IMR-90 (cell line): ENCODE results near the gene SLC22A4. TPM values are rescaled to one million over a fixed set of nuclear protein-coding genes. Genes with fewer than 3 reads are reported as not detected.

Source experiments
- ATAC-seq: fragments of 200-7000 bp; cut with Tn5 transposase; 2 replicates; pipeline ENCODE4 v1.9.1; 2020; ENCODE audit warnings: low read depth, mild to moderate bottlenecking, moderate library complexity
- BruUV-seq: library from RNA; stranded (reverse); fragments of 400-500 nt; replicated peaks from 2 replicates; lab custom pipeline; 2021; lab: Mats Ljungman, UMichigan
- CTCF ChIA-PET: fragments of 300-600 bp; formaldehyde crosslinking; extraction: SDS; loops from one replicate; lab custom pipeline; 2021; ENCODE audit warnings: antibody characterized with exemption; lab: Yijun Ruan, JAX
- POLR2A ChIA-PET: fragments of 300-600 bp; sonication (Branson Sonifier 250); formaldehyde crosslinking; loops from one replicate; lab custom pipeline; 2022; ENCODE audit warnings: antibody characterized with exemption; ENCODE audit not compliant: unreplicated experiment; lab: Charles Lee
- DNase-seq: peaks from one replicate; pipeline ENCODE4 v3.0.0; 2013
- H2AFZ ChIP-seq: replicated peaks from 2 replicates; pipeline ENCODE3; 2013; ENCODE audit warnings: low read length, mild to moderate bottlenecking; ENCODE audit not compliant: poor library complexity
- H2AK5ac ChIP-seq: 2 replicates; pipeline ENCODE4 v1.6.1; 2013; ENCODE audit warnings: low read depth, low read length, inconsistent platforms
- H2AK9ac ChIP-seq: replicated peaks from 2 replicates; pipeline ENCODE3; 2013; ENCODE audit warnings: mild to moderate bottlenecking, low read depth, low read length, moderate library complexity; ENCODE audit not compliant: poor library complexity
- H2BK120ac ChIP-seq: 2 replicates; pipeline ENCODE4 v1.6.1; 2013; ENCODE audit warnings: low read depth, low read length, inconsistent platforms
- H2BK15ac ChIP-seq: 3 replicates; pipeline ENCODE4 v1.6.1; 2013; ENCODE audit warnings: low read depth, low read length, inconsistent platforms
- H2BK20ac ChIP-seq: 2 replicates; pipeline ENCODE4 v1.6.1; 2013; ENCODE audit warnings: low read depth, mild to moderate bottlenecking, inconsistent platforms, low read length, moderate library complexity
- H2BK5ac ChIP-seq: 2 replicates; pipeline ENCODE4 v1.6.1; 2013; ENCODE audit warnings: mild to moderate bottlenecking, low read depth, low read length, inconsistent platforms; ENCODE audit not compliant: poor library complexity, severe bottlenecking
- H3K14ac ChIP-seq: replicated peaks from 2 replicates; pipeline ENCODE4 v1.6.1; 2013; ENCODE audit warnings: low read depth, low read length, inconsistent platforms
- H3K18ac ChIP-seq: 2 replicates; pipeline ENCODE4 v1.6.1; 2013; ENCODE audit warnings: low read depth, low read length, control low read depth
- H3K23ac ChIP-seq: 2 replicates; pipeline ENCODE4 v1.6.1; 2013; ENCODE audit warnings: low read depth, low read length, inconsistent platforms
- H3K27ac ChIP-seq: 2 replicates; pipeline ENCODE4 v1.5.1; 2013; ENCODE audit warnings: mild to moderate bottlenecking, control low read depth, low read length; ENCODE audit not compliant: insufficient read depth
- H3K27me3 ChIP-seq: 2 replicates; pipeline ENCODE4 v1.6.1; 2013; ENCODE audit warnings: low read length; ENCODE audit not compliant: control insufficient read depth, insufficient read depth
- H3K36me3 ChIP-seq: 2 replicates; pipeline ENCODE4 v1.6.1; 2013; ENCODE audit warnings: low read length, mixed read lengths; ENCODE audit not compliant: control insufficient read depth, insufficient read depth
- H3K4ac ChIP-seq: 2 replicates; pipeline ENCODE4 v1.6.1; 2013; ENCODE audit warnings: low read depth, low read length, inconsistent platforms
- H3K4me1 ChIP-seq: 2 replicates; pipeline ENCODE4 v1.6.1; 2013; ENCODE audit warnings: low read length, mixed read lengths; ENCODE audit not compliant: control insufficient read depth, insufficient read depth
- H3K4me2 ChIP-seq: 2 replicates; pipeline ENCODE4 v1.6.1; 2013; ENCODE audit warnings: low read depth, mild to moderate bottlenecking, control low read depth, low read length, moderate library complexity
- H3K4me3 ChIP-seq: 2 replicates; pipeline ENCODE4 v1.5.1; 2013; ENCODE audit warnings: low read depth, mild to moderate bottlenecking, control low read depth, low read length, moderate library complexity; ENCODE audit not compliant: insufficient read depth
- H3K56ac ChIP-seq: 2 replicates; pipeline ENCODE4 v1.6.1; 2013; ENCODE audit warnings: low read length, inconsistent platforms; ENCODE audit not compliant: insufficient read depth; ENCODE audit errors: extremely low read depth
- H3K79me1 ChIP-seq, 2 experiments: 2 replicates each; pipeline ENCODE4 v1.6.1; 2013; ENCODE audit warnings: low read length in 2 of 2, inconsistent platforms in 1 of 2, low read depth in 1 of 2
- H3K9ac ChIP-seq: 2 replicates; pipeline ENCODE4 v1.6.1; 2013; ENCODE audit warnings: low read depth, low read length, control low read depth
- H3K9me1 ChIP-seq: 2 replicates; pipeline ENCODE4 v1.6.1; 2013; ENCODE audit warnings: low read length, inconsistent platforms; ENCODE audit not compliant: insufficient read depth
- H3K9me3 ChIP-seq: 2 replicates; pipeline ENCODE4 v1.6.1; 2013; ENCODE audit warnings: low read length; ENCODE audit not compliant: control insufficient read depth, insufficient read depth
- H4K20me1 ChIP-seq: 2 replicates; pipeline ENCODE4 v1.6.1; 2013; ENCODE audit warnings: low read length, inconsistent platforms; ENCODE audit not compliant: insufficient read depth
- H4K5ac ChIP-seq: 2 replicates; pipeline ENCODE4 v1.6.1; 2013; ENCODE audit warnings: mild to moderate bottlenecking, low read depth, low read length, control low read depth
- H4K8ac ChIP-seq, 2 experiments: 2 replicates each; pipeline ENCODE4 v1.6.1; 2013; ENCODE audit warnings: low read depth in 2 of 2, low read length in 2 of 2, control low read depth in 1 of 2, inconsistent platforms in 1 of 2
- H4K91ac ChIP-seq: 2 replicates; pipeline ENCODE4 v1.6.1; 2013; ENCODE audit warnings: low read depth, low read length, inconsistent platforms; ENCODE audit not compliant: insufficient read depth
- BHLHE40 ChIP-seq: fragments of 150-350 bp; IDR thresholded peaks from 2 replicates; pipeline ENCODE4 v1.6.1; 2016; ENCODE audit warnings: mild to moderate bottlenecking, low read depth, low read length
- CEBPB ChIP-seq: IDR thresholded peaks from 2 replicates; pipeline ENCODE4 v1.6.1; 2012; ENCODE audit warnings: low read depth, low read length, improper control_type of control experiment
- CHD1 ChIP-seq: IDR thresholded peaks from 2 replicates; pipeline ENCODE4 v1.6.1; 2012; ENCODE audit warnings: low read depth, low read length, improper control_type of control experiment
- FOS ChIP-seq: fragments of 150-350 bp; IDR thresholded peaks from 2 replicates; pipeline ENCODE4 v1.6.1; 2016; ENCODE audit warnings: low read depth, low read length
- MAFK ChIP-seq: IDR thresholded peaks from 2 replicates; pipeline ENCODE4 v1.6.1; 2012; ENCODE audit warnings: low read depth, low read length, improper control_type of control experiment
- MAZ ChIP-seq: IDR thresholded peaks from 2 replicates; pipeline ENCODE4 v1.6.1; 2012; ENCODE audit warnings: low read depth, mild to moderate bottlenecking, low read length, improper control_type of control experiment, moderate library complexity, borderline replicate concordance
- MXI1 ChIP-seq: IDR thresholded peaks from 2 replicates; pipeline ENCODE4 v1.6.1; 2012; ENCODE audit warnings: low read depth, mild to moderate bottlenecking, low read length, moderate library complexity, borderline replicate concordance
- NFE2L2 ChIP-seq: fragments of 150-350 bp; IDR thresholded peaks from 2 replicates; pipeline ENCODE4 v1.6.1; 2016; ENCODE audit warnings: low read depth, mild to moderate bottlenecking, low read length
- POLR2A ChIP-seq: IDR thresholded peaks from 2 replicates; pipeline ENCODE4 v1.6.1; 2012; ENCODE audit warnings: mild to moderate bottlenecking, low read depth, low read length
- RAD21 ChIP-seq: IDR thresholded peaks from 2 replicates; pipeline ENCODE4 v1.6.1; 2012; ENCODE audit warnings: low read length, improper control_type of control experiment
- RCOR1 ChIP-seq: IDR thresholded peaks from 2 replicates; pipeline ENCODE4 v1.6.1; 2012; ENCODE audit warnings: mild to moderate bottlenecking, low read length, improper control_type of control experiment; ENCODE audit not compliant: insufficient replicate concordance
- RFX5 ChIP-seq: IDR thresholded peaks from 2 replicates; pipeline ENCODE4 v1.8.0; 2012; ENCODE audit warnings: low read depth, mild to moderate bottlenecking, low read length, moderate library complexity
- SMC3 ChIP-seq: fragments of 150-350 bp; IDR thresholded peaks from 2 replicates; pipeline ENCODE4 v1.6.1; 2016; ENCODE audit warnings: low read depth, mild to moderate bottlenecking, antibody characterized with exemption, low read length, moderate library complexity
- WGBS, 2 experiments: methylation state at CpG; one replicate each; pipeline versions ENCODE4 v1.1.5 to v1.1.7; 2013; ENCODE audit warnings: missing lambda C conversion rate in 2 of 2; ENCODE audit not compliant: insufficient read length in 1 of 2; ENCODE audit errors: extremely low coverage in 2 of 2; 5-methylcytosine and 5-hydroxymethylcytosine counted together
- dilution Hi-C: fragments of 300-500 bp; cut with HindIII; formaldehyde crosslinking; loops from one replicate; pipeline ENCODE4 v1.14.3; 2018; ENCODE audit warnings: low sequenced_read_pairs; ENCODE audit not compliant: unreplicated experiment
- in situ Hi-C: fragments of 300-500 bp; cut with MboI; formaldehyde crosslinking; loops from 3 replicates; pipeline ENCODE4 v1.14.3; 2019; ENCODE audit warnings: low sequenced_read_pairs, inconsistent platforms, mixed read lengths
- intact Hi-C: fragments of 100-400 bp; cut with micrococcal nuclease; formaldehyde crosslinking; loops from 2 replicates; pipeline ENCODE4 v1.10.0; 2022
- polyA plus RNA-seq, 3 experiments: library from polyadenylated mRNA; depleted of rRNA; stranded (reverse); fragments of >200 nt; gene quantifications; 2 replicates each; pipeline ENCODE4 v1.2.3, GENCODE V29; 2012; ENCODE audit warnings: low replicate concordance in 1 of 3
- total RNA-seq: library from RNA; depleted of rRNA; stranded (reverse); fragments of >200 nt; gene quantifications from 2 replicates; pipeline ENCODE4 v1.2.3, GENCODE V29; 2012
- TF ChIP-seq, protein P1 (sequence below): conservative IDR thresholded peaks from 2 replicates; pipeline ENCODE4 v1.5.1; 2012; ENCODE audit warnings: mild to moderate bottlenecking, low read depth, low read length, improper control_type of control experiment
- TF ChIP-seq, protein P2 (sequence below): fragments of 150-350 bp; IDR thresholded peaks from 2 replicates; pipeline ENCODE4 v1.6.1; 2016; ENCODE audit warnings: low read depth, mild to moderate bottlenecking, low read length, moderate library complexity, borderline replicate concordance
- TF ChIP-seq, protein P3 (sequence below): fragments of 150-350 bp; IDR thresholded peaks from 2 replicates; pipeline ENCODE4 v1.6.1; 2017; ENCODE audit warnings: mild to moderate bottlenecking, antibody characterized with exemption, low read length, low read depth

The SLC22A4 gene
- total and polyA plus RNA-seq, 2 of the 4 experiments (the other 2 are of a cell fraction) = 2.6 to 3.2 TPM

DNA sequence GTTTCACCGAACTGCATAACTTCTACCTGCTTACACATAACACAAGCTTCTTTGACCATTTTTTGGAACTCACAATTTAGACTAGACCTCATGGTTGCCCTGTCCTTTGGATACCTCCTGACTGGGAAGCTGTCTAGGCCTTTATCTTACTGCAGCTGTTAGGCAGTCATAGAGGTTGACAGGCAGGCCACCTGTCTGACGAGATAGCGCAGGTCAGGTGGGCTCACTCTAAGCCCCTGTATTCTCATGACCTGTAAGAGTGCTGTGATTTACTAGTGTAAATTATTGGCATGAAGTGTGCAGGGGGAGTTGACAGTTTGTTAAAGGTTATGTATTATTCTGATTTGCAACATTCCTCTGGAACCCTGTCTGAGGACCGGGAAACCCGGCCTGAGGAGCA, 29.0 kb downstream of the SLC22A4 start:
- no peaks in the 10 kb centered on the region for H3K79me1 ChIP-seq
- no peak overlapping the region for H3K56ac ChIP-seq
- H2AK5ac ChIP-seq = no peak overlapping the region
- WGBS, 2 experiments = no CpG with 5 or more reads among the region's 5 CpGs
- intact Hi-C loops (no loop called here), in situ Hi-C loops (no loop called here), dilution Hi-C loops (no loop called here)
- no peak overlapping the region for H3K23ac ChIP-seq
- POLR2A ChIA-PET = no interaction called here
- no peak for TF ChIP-seq NFE2L2
- TF ChIP-seq, protein P1, sequence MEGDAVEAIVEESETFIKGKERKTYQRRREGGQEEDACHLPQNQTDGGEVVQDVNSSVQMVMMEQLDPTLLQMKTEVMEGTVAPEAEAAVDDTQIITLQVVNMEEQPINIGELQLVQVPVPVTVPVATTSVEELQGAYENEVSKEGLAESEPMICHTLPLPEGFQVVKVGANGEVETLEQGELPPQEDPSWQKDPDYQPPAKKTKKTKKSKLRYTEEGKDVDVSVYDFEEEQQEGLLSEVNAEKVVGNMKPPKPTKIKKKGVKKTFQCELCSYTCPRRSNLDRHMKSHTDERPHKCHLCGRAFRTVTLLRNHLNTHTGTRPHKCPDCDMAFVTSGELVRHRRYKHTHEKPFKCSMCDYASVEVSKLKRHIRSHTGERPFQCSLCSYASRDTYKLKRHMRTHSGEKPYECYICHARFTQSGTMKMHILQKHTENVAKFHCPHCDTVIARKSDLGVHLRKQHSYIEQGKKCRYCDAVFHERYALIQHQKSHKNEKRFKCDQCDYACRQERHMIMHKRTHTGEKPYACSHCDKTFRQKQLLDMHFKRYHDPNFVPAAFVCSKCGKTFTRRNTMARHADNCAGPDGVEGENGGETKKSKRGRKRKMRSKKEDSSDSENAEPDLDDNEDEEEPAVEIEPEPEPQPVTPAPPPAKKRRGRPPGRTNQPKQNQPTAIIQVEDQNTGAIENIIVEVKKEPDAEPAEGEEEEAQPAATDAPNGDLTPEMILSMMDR = no peak
- no peak for TF ChIP-seq MAFK
- TF ChIP-seq BHLHE40 = no peak
- TF ChIP-seq, protein P2, sequence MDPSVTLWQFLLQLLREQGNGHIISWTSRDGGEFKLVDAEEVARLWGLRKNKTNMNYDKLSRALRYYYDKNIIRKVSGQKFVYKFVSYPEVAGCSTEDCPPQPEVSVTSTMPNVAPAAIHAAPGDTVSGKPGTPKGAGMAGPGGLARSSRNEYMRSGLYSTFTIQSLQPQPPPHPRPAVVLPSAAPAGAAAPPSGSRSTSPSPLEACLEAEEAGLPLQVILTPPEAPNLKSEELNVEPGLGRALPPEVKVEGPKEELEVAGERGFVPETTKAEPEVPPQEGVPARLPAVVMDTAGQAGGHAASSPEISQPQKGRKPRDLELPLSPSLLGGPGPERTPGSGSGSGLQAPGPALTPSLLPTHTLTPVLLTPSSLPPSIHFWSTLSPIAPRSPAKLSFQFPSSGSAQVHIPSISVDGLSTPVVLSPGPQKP = no peak
- TF ChIP-seq SMC3 = no peak
- no peak for TF ChIP-seq POLR2A
- TF ChIP-seq, protein P3, sequence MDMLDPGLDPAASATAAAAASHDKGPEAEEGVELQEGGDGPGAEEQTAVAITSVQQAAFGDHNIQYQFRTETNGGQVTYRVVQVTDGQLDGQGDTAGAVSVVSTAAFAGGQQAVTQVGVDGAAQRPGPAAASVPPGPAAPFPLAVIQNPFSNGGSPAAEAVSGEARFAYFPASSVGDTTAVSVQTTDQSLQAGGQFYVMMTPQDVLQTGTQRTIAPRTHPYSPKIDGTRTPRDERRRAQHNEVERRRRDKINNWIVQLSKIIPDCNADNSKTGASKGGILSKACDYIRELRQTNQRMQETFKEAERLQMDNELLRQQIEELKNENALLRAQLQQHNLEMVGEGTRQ = no peak
- TF ChIP-seq MXI1 = no peak
- TF ChIP-seq CHD1 = no peak
- TF ChIP-seq FOS = no peak
- no peak for TF ChIP-seq CEBPB
- no peak for TF ChIP-seq RAD21
- TF ChIP-seq MAZ = no peak
- no peak for TF ChIP-seq RFX5
- no peak for TF ChIP-seq RCOR1
- H4K20me1 ChIP-seq = no peaks in the 10 kb centered on the region
- peaks cover 8% of the 10 kb centered on the region for H3K9me1 ChIP-seq
- H2BK120ac ChIP-seq = no peak overlapping the region
- no peaks in the 10 kb centered on the region for H3K27me3 ChIP-seq
- no peak overlapping the region for H3K9ac ChIP-seq
- H3K4me1 ChIP-seq = peaks cover 6% of the 10 kb centered on the region; the same call in 1 of the 2 replicates
- no peak overlapping the region for H2AK9ac ChIP-seq
- no peak overlapping the region for H4K5ac ChIP-seq
- H3K36me3 ChIP-seq = 0 out of 2 replicates have a peak, but pooled peaks cover 2% of the 10 kb centered on the region
- no peak overlapping the region for H2BK15ac ChIP-seq
- no peak overlapping the region for H3K4me2 ChIP-seq
- no peak overlapping the region for H3K4me3 ChIP-seq
- H3K4ac ChIP-seq = no peak overlapping the region
- ATAC-seq = no peak
- DNase-seq = no peak
- H3K9me3 ChIP-seq = no peaks in the 10 kb centered on the region
- H2AFZ ChIP-seq = no peak overlapping the region
- no peak overlapping the region for H3K27ac ChIP-seq
- H3K14ac ChIP-seq = no peak overlapping the region
- no peak overlapping the region for H4K8ac ChIP-seq
- BruUV-seq = no TSS peak
- H2BK5ac ChIP-seq = no peak overlapping the region
- no peak overlapping the region for H4K91ac ChIP-seq
- H2BK20ac ChIP-seq = no peak overlapping the region
- H3K18ac ChIP-seq = no peak overlapping the region
- CTCF ChIA-PET = no interaction called here
